ENCODE data around the gene PHTF2. TPM values are rescaled to one million over a fixed set of nuclear protein-coding genes. Genes with fewer than 3 reads are reported as not detected.

PHTF2 gene
- total RNA-seq, 2 experiments from 2014 or later: 26.9 to 62.4 TPM

DNA sequence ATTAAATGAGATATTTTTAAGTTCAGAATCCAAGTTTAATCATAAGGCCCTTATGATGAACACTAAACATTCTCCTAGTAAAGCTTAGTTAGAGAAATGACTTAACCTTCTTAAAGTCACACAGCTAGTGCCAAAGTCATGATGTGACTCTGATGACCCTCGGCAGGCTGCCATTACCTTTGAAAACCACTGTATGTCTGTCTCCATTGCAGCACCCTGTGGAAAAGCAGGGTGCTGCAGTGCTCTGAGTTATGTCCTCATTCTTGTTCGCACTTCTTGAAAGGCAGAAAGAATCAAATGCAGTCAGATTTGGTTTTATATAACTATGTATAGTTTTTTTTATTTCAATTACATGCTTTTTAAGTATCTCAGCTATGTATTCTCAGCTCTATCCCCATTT is 105.0 kb downstream of the PHTF2 start:
- intact Hi-C loops (cut with micrococcal nuclease; ENCODE audit: unreplicated experiment): no loop called here
- peaks cover 41% of the 10 kb centered on the region for H3K79me2 ChIP-seq (ENCODE audit: insufficient read depth, low read depth, low read length)
- peaks cover 32% of the 10 kb centered on the region for H3K36me3 ChIP-seq (ENCODE audit: insufficient read depth, low read length)
- no peaks in the 10 kb centered on the region for H4K20me1 ChIP-seq (ENCODE audit: insufficient read depth, low read length)
- peaks cover 69% of the 10 kb centered on the region for H3K4me1 ChIP-seq (ENCODE audit: insufficient read depth, low read length, poor library complexity, severe bottlenecking)
- no peaks in the 10 kb centered on the region for H3K9me3 ChIP-seq (ENCODE audit: low read length)
- peak overlapping the region; percentile 83 for H3K4me2 ChIP-seq (ENCODE audit: low read length)
- no peak overlapping the region for H3K4me3 ChIP-seq (ENCODE audit: low read depth, low read length, poor library complexity, severe bottlenecking)
- no TSS peak for BruUV-seq (replicated peaks)
- peak; percentile 72 for DNase-seq (ENCODE audit: low spot score)
- H3K27ac ChIP-seq (ENCODE audit: low read depth, low read length, poor library complexity, severe bottlenecking): peak overlapping the region; percentile 97
- CTCF ChIA-PET (ENCODE audit: unreplicated experiment): no interaction called here
- TF ChIP-seq EZH2phosphoT487 (IDR thresholded peaks at IDR 0.05; ENCODE audit: borderline replicate concordance, low read depth, low read length): no peak
- TF ChIP-seq, protein P1, sequence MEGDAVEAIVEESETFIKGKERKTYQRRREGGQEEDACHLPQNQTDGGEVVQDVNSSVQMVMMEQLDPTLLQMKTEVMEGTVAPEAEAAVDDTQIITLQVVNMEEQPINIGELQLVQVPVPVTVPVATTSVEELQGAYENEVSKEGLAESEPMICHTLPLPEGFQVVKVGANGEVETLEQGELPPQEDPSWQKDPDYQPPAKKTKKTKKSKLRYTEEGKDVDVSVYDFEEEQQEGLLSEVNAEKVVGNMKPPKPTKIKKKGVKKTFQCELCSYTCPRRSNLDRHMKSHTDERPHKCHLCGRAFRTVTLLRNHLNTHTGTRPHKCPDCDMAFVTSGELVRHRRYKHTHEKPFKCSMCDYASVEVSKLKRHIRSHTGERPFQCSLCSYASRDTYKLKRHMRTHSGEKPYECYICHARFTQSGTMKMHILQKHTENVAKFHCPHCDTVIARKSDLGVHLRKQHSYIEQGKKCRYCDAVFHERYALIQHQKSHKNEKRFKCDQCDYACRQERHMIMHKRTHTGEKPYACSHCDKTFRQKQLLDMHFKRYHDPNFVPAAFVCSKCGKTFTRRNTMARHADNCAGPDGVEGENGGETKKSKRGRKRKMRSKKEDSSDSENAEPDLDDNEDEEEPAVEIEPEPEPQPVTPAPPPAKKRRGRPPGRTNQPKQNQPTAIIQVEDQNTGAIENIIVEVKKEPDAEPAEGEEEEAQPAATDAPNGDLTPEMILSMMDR (conservative IDR thresholded peaks at IDR 0.05; ENCODE audit: low read length): peak; percentile 79
- H2AFZ ChIP-seq (ENCODE audit: low read length): peak overlapping the region; percentile 7; the same call in 1 of the 2 replicates
- POLR2A ChIA-PET: interaction anchor here (0.5 to 2.2 kb wide), 16 partner anchors 8 to 240 kb away, joined by 3 to 9 read pairs (median 4); partner anchors contain the start of genes PHTF2, RSBN1L and TMEM60
- H3K9me2 ChIP-seq (ENCODE audit: insufficient read depth, low read length): no peaks in the 10 kb centered on the region

DNA sequence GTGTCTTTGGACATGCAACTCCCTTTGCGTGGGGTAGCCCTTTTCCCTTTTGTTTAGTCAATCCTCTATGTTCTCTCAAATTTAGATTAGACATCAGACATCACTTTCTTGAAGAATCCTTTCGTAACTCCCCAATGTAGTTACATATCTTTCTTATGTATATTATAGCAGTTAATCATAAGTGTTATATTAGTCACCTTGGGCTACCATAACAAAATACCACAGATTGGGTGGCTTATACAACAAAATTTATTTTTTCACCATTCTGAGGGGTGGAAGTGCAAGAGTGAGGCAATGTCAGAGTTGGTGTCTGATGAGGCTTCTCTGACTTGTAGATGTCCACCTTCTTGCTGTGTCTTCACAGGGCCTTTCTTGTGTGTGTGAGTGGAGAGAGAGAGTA is 105.7 kb downstream of the PHTF2 start:
- Histone ChIP-seq H3K4me3 (ENCODE audit: low read depth, low read length, poor library complexity, severe bottlenecking) (peak overlapping the region; percentile 2), H3K9me3 (ENCODE audit: low read length) (no peaks in the 10 kb centered on the region), H3K36me3 (ENCODE audit: insufficient read depth, low read length) (peaks cover 38% of the 10 kb centered on the region), H3K79me2 (ENCODE audit: insufficient read depth, low read depth, low read length) (peaks cover 45% of the 10 kb centered on the region), H3K27ac (ENCODE audit: low read depth, low read length, poor library complexity, severe bottlenecking) (peak overlapping the region; percentile 97), H3K4me1 (ENCODE audit: insufficient read depth, low read length, poor library complexity, severe bottlenecking) (peaks cover 76% of the 10 kb centered on the region), H2AFZ (ENCODE audit: low read length) (no peak overlapping the region; the same call in 1 of the 2 replicates), H4K20me1 (ENCODE audit: insufficient read depth, low read length) (no peaks in the 10 kb centered on the region), H3K4me2 (ENCODE audit: low read length) (peak overlapping the region; percentile 83), H3K9me2 (ENCODE audit: insufficient read depth, low read length) (no peaks in the 10 kb centered on the region)
- DNase-seq (ENCODE audit: low spot score): no peak
- intact Hi-C loops (cut with micrococcal nuclease; ENCODE audit: unreplicated experiment): no loop called here
- no TSS peak for BruUV-seq (replicated peaks)
- TF ChIP-seq, protein P1 (conservative IDR thresholded peaks at IDR 0.05; ENCODE audit: low read length): no peak
- no peak for TF ChIP-seq EZH2phosphoT487 (IDR thresholded peaks at IDR 0.05; ENCODE audit: borderline replicate concordance, low read depth, low read length)
- POLR2A ChIA-PET: interaction anchor here (0.6 to 2.2 kb wide), 9 partner anchors 9 to 101 kb away, joined by 3 to 9 read pairs (median 5); no protein-coding TSS in a partner anchor
- CTCF ChIA-PET (ENCODE audit: unreplicated experiment): no interaction called here

GRCh38 chr7:77907281-77907680 is 108.7 kb downstream of the PHTF2 start:
- peak overlapping the region; percentile 11; the same call in 1 of the 2 replicates for H2AFZ ChIP-seq (ENCODE audit: low read length)
- POLR2A ChIA-PET: interaction anchor here (0.6 to 10.6 kb wide), 11 partner anchors 10 to 254 kb away, joined by 3 to 106 read pairs (median 6); partner anchors contain the start of gene PHTF2
- peak overlapping the region; percentile 97 for H3K27ac ChIP-seq (ENCODE audit: low read depth, low read length, poor library complexity, severe bottlenecking)
- no TSS peak for BruUV-seq (replicated peaks)
- CTCF ChIA-PET (ENCODE audit: unreplicated experiment): interaction anchor here (0.6 kb wide), 1 partner anchor 47 kb away, joined by 3 read pairs; no protein-coding TSS in a partner anchor
- H3K4me1 ChIP-seq (ENCODE audit: insufficient read depth, low read length, poor library complexity, severe bottlenecking): peaks cover 97% of the 10 kb centered on the region
- peak overlapping the region; percentile 57 for H3K4me3 ChIP-seq (ENCODE audit: low read depth, low read length, poor library complexity, severe bottlenecking)
- H3K79me2 ChIP-seq (ENCODE audit: insufficient read depth, low read depth, low read length): peaks cover 62% of the 10 kb centered on the region
- TF ChIP-seq, protein P1 (conservative IDR thresholded peaks at IDR 0.05; ENCODE audit: low read length): no peak
- TF ChIP-seq EZH2phosphoT487 (IDR thresholded peaks at IDR 0.05; ENCODE audit: borderline replicate concordance, low read depth, low read length): no peak
- no peaks in the 10 kb centered on the region for H4K20me1 ChIP-seq (ENCODE audit: insufficient read depth, low read length)
- peak; percentile 61 for DNase-seq (ENCODE audit: low spot score)
- intact Hi-C loops (cut with micrococcal nuclease; ENCODE audit: unreplicated experiment): loop anchor here (2.0 kb wide), 3 partner anchors 30 to 210 kb away; partner anchors contain the start of gene RSBN1L
- H3K9me2 ChIP-seq (ENCODE audit: insufficient read depth, low read length): no peaks in the 10 kb centered on the region
- H3K9me3 ChIP-seq (ENCODE audit: low read length): no peaks in the 10 kb centered on the region
- H3K36me3 ChIP-seq (ENCODE audit: insufficient read depth, low read length): peaks cover 46% of the 10 kb centered on the region
- peak overlapping the region; percentile 83 for H3K4me2 ChIP-seq (ENCODE audit: low read length)

All from OCI-LY7 (cell line).